K562 (cell line): ENCODE measurements around the gene DUSP28.

ENCODE experiments used
- BHLHE40 ChIP-seq: IDR thresholded peaks from 2 replicates; pipeline ENCODE4 v1.6.1; 2011; ENCODE audit warnings: low read length, improper control_type of control experiment
- CTCF ChIP-seq, 3 experiments: IDR thresholded peaks in 2 of 3; conservative IDR thresholded peaks in 1 of 3; 2 replicates each; pipeline ENCODE4 v1.5.1; 2011 to 2012; ENCODE audit warnings: low read length in 3 of 3, mild to moderate bottlenecking in 3 of 3, control low read depth in 2 of 3, improper control_type of control experiment in 1 of 3, inconsistent platforms in 1 of 3, low read depth in 1 of 3, mixed read lengths in 1 of 3, moderate library complexity in 1 of 3; ENCODE audit not compliant: insufficient read depth in 2 of 3
- POLR2A ChIP-seq: fragments of 450-650 bp; conservative IDR thresholded peaks from 2 replicates; pipeline ENCODE4 v1.6.1; 2016
- ZBTB9 ChIP-seq: fragments of 450-650 bp; formaldehyde crosslinking; IDR thresholded peaks from 2 replicates; pipeline ENCODE4 v1.4.0; 2020; ENCODE audit warnings: mild to moderate bottlenecking, moderate library complexity
- ZNF830 ChIP-seq: fragments of 250-450 bp; sonication (Bioruptor Pico); IDR thresholded peaks from 2 replicates; pipeline ENCODE4 v1.5.0; 2021; ENCODE audit warnings: mild to moderate bottlenecking

- no peak for TF ChIP-seq POLR2A
- TF ChIP-seq ZBTB9 = no peak
- TF ChIP-seq CTCF (IDR thresholded peaks at IDR 0.05 in 2 of 3, conservative IDR thresholded peaks at IDR 0.05 in 1 of 3; ENCODE audit: insufficient read depth in 2 of 3, low read depth in 1 of 3, low read length in 3 of 3) = no peak
- no peak for TF ChIP-seq ZNF830 (CRISPR knock-in tag)
- TF ChIP-seq BHLHE40 = no peak
Observed at GRCh38 chr2:240590681-240591111, 30.5 kb downstream of the DUSP28 start.
